Endothelial cell of umbilical vein (primary cell): Measurements from ENCODE around the gene UFD1. TPM values are rescaled to one million over a fixed set of nuclear protein-coding genes. Genes with fewer than 3 reads are reported as not detected.

Experiments used
- BruUV-seq: library from RNA; stranded (reverse); fragments of 400-500 nt; replicated peaks from 2 replicates; lab custom pipeline; 2021; lab: Mats Ljungman, UMichigan
- CTCF ChIA-PET: fragments of 300-600, 350-600 bp; sonication (Branson Sonifier 250); formaldehyde crosslinking; loops from one replicate; lab custom pipeline; 2021; ENCODE audit warnings: antibody characterized with exemption, inconsistent platforms; lab: Charles Lee
- POLR2A ChIA-PET: fragments of 300-600, 350-600 bp; sonication (Branson Sonifier 250); formaldehyde crosslinking; loops from one replicate; lab custom pipeline; 2021; ENCODE audit warnings: antibody characterized with exemption, inconsistent platforms; lab: Charles Lee
- DNase-seq: peaks from one replicate; pipeline ENCODE4 v3.0.0-alpha.2; 2011; ENCODE audit warnings: low read depth, low spot score
- FAIRE-seq: peaks from 2 replicates; lab custom pipeline; 2011; peaks lifted over from hg19 to GRCh38; lab: Jason Lieb, UNC
- H2AFZ ChIP-seq: 2 replicates; pipeline ENCODE4 v1.6.0; 2012; ENCODE audit warnings: low read depth, low read length, control low read depth, inconsistent platforms
- H3K27ac ChIP-seq: 2 replicates; pipeline ENCODE4 v1.5.1; 2011; ENCODE audit warnings: low read depth, mild to moderate bottlenecking, control low read depth, low read length, moderate library complexity; ENCODE audit not compliant: insufficient read depth
- H3K27me3 ChIP-seq, 2 experiments: 2 replicates each; pipeline versions ENCODE4 v1.6.0 to v1.6.1; 2011; ENCODE audit warnings: low read length in 2 of 2, mixed read lengths in 1 of 2; ENCODE audit not compliant: control insufficient read depth in 2 of 2, insufficient read depth in 2 of 2
- H3K36me3 ChIP-seq, 2 experiments: 2 replicates in 1 of 2; 3 replicates in 1 of 2; pipeline ENCODE4 v1.5.1; 2011; ENCODE audit warnings: low read length in 2 of 2, mild to moderate bottlenecking in 1 of 2, moderate library complexity in 1 of 2; ENCODE audit not compliant: control insufficient read depth in 2 of 2, insufficient read depth in 2 of 2; ENCODE audit errors: extremely low read depth in 1 of 2
- H3K4me1 ChIP-seq: 3 replicates; pipeline ENCODE4 v1.5.1; 2011; ENCODE audit warnings: mild to moderate bottlenecking, low read length; ENCODE audit not compliant: control insufficient read depth, insufficient read depth; ENCODE audit errors: extremely low read depth
- H3K4me2 ChIP-seq: 2 replicates; pipeline ENCODE4 v1.6.1; 2011; ENCODE audit warnings: low read length, control low read depth, mixed read lengths; ENCODE audit not compliant: insufficient read depth
- H3K4me3 ChIP-seq, 3 experiments: fragments of 200-600 bp in 1 of 3; sonication (generic), shearing (Covaris generic) in 1 of 3; replicated peaks in 1 of 3; 2 replicates each; pipeline ENCODE4 v1.5.1; 2011 to 2016; ENCODE audit warnings: control low read depth in 3 of 3, low read length in 3 of 3, mild to moderate bottlenecking in 2 of 3, inconsistent platforms in 1 of 3, low read depth in 1 of 3, moderate library complexity in 1 of 3; ENCODE audit not compliant: insufficient read depth in 1 of 3
- H3K79me2 ChIP-seq: 2 replicates; pipeline ENCODE4 v1.6.0; 2012; ENCODE audit warnings: low read length, inconsistent platforms; ENCODE audit not compliant: control insufficient read depth, insufficient read depth
- H3K9ac ChIP-seq: replicated peaks from 2 replicates; pipeline ENCODE3; 2011; ENCODE audit warnings: low read length, control low read depth; ENCODE audit not compliant: insufficient read depth; ENCODE audit errors: extremely low read depth
- H3K9me1 ChIP-seq: replicated peaks from 3 replicates; pipeline ENCODE4 v1.6.0; 2011; ENCODE audit warnings: mild to moderate bottlenecking, low read length; ENCODE audit not compliant: control insufficient read depth, insufficient read depth; ENCODE audit errors: extremely low read depth
- H3K9me3 ChIP-seq: replicated peaks from 2 replicates; pipeline ENCODE4 v1.5.1; 2012; ENCODE audit warnings: low read length, inconsistent platforms; ENCODE audit not compliant: control insufficient read depth, insufficient read depth
- H4K20me1 ChIP-seq: replicated peaks from 2 replicates; pipeline ENCODE3; 2011; ENCODE audit warnings: mild to moderate bottlenecking, low read length; ENCODE audit not compliant: control insufficient read depth, insufficient read depth; ENCODE audit errors: extremely low read depth
- JUN ChIP-seq: IDR thresholded peaks from 2 replicates; pipeline ENCODE4 v1.6.1; 2011; ENCODE audit warnings: borderline replicate concordance, low read depth; ENCODE audit not compliant: insufficient read length, insufficient read depth
- POLR2A ChIP-seq: IDR thresholded peaks from 2 replicates; pipeline ENCODE4 v1.6.1; 2012; ENCODE audit warnings: low read depth, mild to moderate bottlenecking, control low read depth, low read length
- POLR2AphosphoS5 ChIP-seq: IDR thresholded peaks from 2 replicates; pipeline ENCODE4 v1.6.1; 2012; ENCODE audit warnings: low read depth, mild to moderate bottlenecking, control low read depth, low read length, moderate library complexity; ENCODE audit not compliant: insufficient read depth
- dilution Hi-C: fragments of 300-500 bp; cut with MboI; formaldehyde crosslinking; loops from one replicate; pipeline ENCODE4 v1.15.0; 2019; ENCODE audit warnings: low sequenced_read_pairs; ENCODE audit not compliant: extremely low pct_ligation_motif_present
- intact Hi-C: fragments of 100-400 bp; cut with micrococcal nuclease; formaldehyde crosslinking; loops from one replicate; pipeline ENCODE4 v1.10.0; 2022
- polyA plus RNA-seq, 4 experiments: library from polyadenylated mRNA; depleted of rRNA in 3 of 4; stranded (reverse) in 3 of 4; unstranded in 1 of 4; fragments of >200 nt; gene quantifications; 2 replicates each; pipeline versions ENCODE4 v1.2.1 to v1.2.3, GENCODE V29; 2011 to 2012; ENCODE audit warnings: missing spikeins in 1 of 4
- total RNA-seq: library from RNA; stranded (reverse); gene quantifications from 2 replicates; pipeline ENCODE4 v1.2.3, GENCODE V29; 2021

UFD1 gene
- total and polyA plus RNA-seq, 2 donors (not counting 3 experiments of a cell fraction or from before 2014, with no cell fraction given) = 127 to 228 TPM

- peaks cover 0 to 2% of the 10 kb centered on the region in 2 experiments for H3K36me3 ChIP-seq
- H3K9me3 ChIP-seq = no peaks in the 10 kb centered on the region
- BruUV-seq = no TSS peak
- H3K9me1 ChIP-seq = no peaks in the 10 kb centered on the region
- no peak overlapping the region for H3K27ac ChIP-seq
- TF ChIP-seq POLR2A = peak; percentile 2
- no peak for TF ChIP-seq JUN
- DNase-seq = no peak
- H3K79me2 ChIP-seq = peaks cover 28% of the 10 kb centered on the region
- dilution Hi-C loops = no loop called here
- no peak overlapping the region for H3K9ac ChIP-seq
- H2AFZ ChIP-seq = no peak overlapping the region
- ChIA-PET CTCF (interaction anchor here (1.0 to 4.6 kb wide), 6 partner anchors 11 to 109 kb away, joined by 3 to 50 read pairs (median 4); no protein-coding TSS in a partner anchor), POLR2A (no interaction called here)
- no peaks in the 10 kb centered on the region for H3K27me3 ChIP-seq
- intact Hi-C loops = no loop called here
- no peak overlapping the region for H3K4me2 ChIP-seq
- FAIRE-seq = no peak
- no peaks in the 10 kb centered on the region for H4K20me1 ChIP-seq
- peak overlapping the region in 1 of 3 experiments; percentile 75 for H3K4me3 ChIP-seq
- peaks cover 29% of the 10 kb centered on the region for H3K4me1 ChIP-seq
Measured at GRCh38 chr22:19520566-19521305, 41.7 kb upstream of the UFD1 start.

- Histone ChIP-seq H4K20me1 (no peaks in the 10 kb centered on the region), H3K9ac (no peak overlapping the region), H2AFZ (no peak overlapping the region), H3K4me2 (no peak overlapping the region), H3K9me3 (no peaks in the 10 kb centered on the region), H3K79me2 (peaks cover 28% of the 10 kb centered on the region), H3K9me1 (no peaks in the 10 kb centered on the region), H3K4me3 (no peak overlapping the region), H3K36me3 (peaks cover 0 to 2% of the 10 kb centered on the region in 2 experiments), H3K27ac (no peak overlapping the region), H3K4me1 (peaks cover 21% of the 10 kb centered on the region), H3K27me3 (no peaks in the 10 kb centered on the region)
- DNase-seq = no peak
- intact Hi-C loops (no loop called here), dilution Hi-C loops (no loop called here)
- ChIA-PET POLR2A (no interaction called here), CTCF (interaction anchor here (1.2 to 4.6 kb wide), 2 partner anchors 49 to 110 kb away, joined by 3 to 50 read pairs; no protein-coding TSS in a partner anchor)
- no TSS peak for BruUV-seq
- FAIRE-seq = no peak
- TF ChIP-seq POLR2AphosphoS5 (no peak), JUN (no peak)
Measured at GRCh38 chr22:19520007-19520406, 41.0 kb upstream of the UFD1 start.
